SU-DHL-6 (cell line): ENCODE data around the gene SKAP2.

Experiments used
- H2AFZ ChIP-seq: fragments of 200-600 bp; sonication (generic); 2 replicates; pipeline ENCODE4 v1.6.1; 2014; ENCODE audit warnings: low read depth, mild to moderate bottlenecking, moderate library complexity, mixed read lengths, antibody characterized with exemption, low read length; ENCODE audit not compliant: severe bottlenecking
- H3F3A ChIP-seq: fragments of 200-600 bp; shearing (Covaris generic); 2 replicates; pipeline ENCODE4 v1.6.0; 2016; ENCODE audit warnings: antibody characterized with exemption, mild to moderate bottlenecking; ENCODE audit not compliant: insufficient read depth
- H3K27ac ChIP-seq: fragments of 200-600 bp; sonication (generic); 2 replicates; pipeline ENCODE4 v1.5.1; 2016; ENCODE audit warnings: low read depth, mild to moderate bottlenecking, low read length, moderate library complexity, mixed read lengths
- H3K27me3 ChIP-seq: fragments of 200-600 bp; sonication (generic), shearing (Covaris generic); 2 replicates; pipeline ENCODE4 v1.6.0; 2014; ENCODE audit warnings: mild to moderate bottlenecking, low read length
- H3K36me3 ChIP-seq: fragments of 200-600 bp; sonication (generic); 2 replicates; pipeline ENCODE4 v1.6.1; 2014; ENCODE audit warnings: mild to moderate bottlenecking, low read length, mixed read lengths
- H3K4me2 ChIP-seq: fragments of 300-600, 200-600 bp; shearing (Covaris generic), sonication (generic); 2 replicates; pipeline ENCODE4 v1.6.0; 2014; ENCODE audit warnings: low read length, low read depth, mild to moderate bottlenecking; ENCODE audit not compliant: poor library complexity, severe bottlenecking
- H3K4me3 ChIP-seq: fragments of 200-600 bp; sonication (generic); 2 replicates; pipeline ENCODE4 v1.5.1; 2014; ENCODE audit warnings: antibody characterized with exemption, low read length, mild to moderate bottlenecking, mixed read lengths; ENCODE audit not compliant: insufficient read depth, poor library complexity, severe bottlenecking
- H3K79me2 ChIP-seq: fragments of 200-600 bp; sonication (generic); 2 replicates; pipeline ENCODE4 v1.6.1; 2014; ENCODE audit warnings: mild to moderate bottlenecking, low read length, moderate library complexity; ENCODE audit not compliant: insufficient read depth
- H3K9ac ChIP-seq: fragments of 200-600 bp; sonication (generic); 2 replicates; pipeline ENCODE4 v1.7.0; 2014; ENCODE audit warnings: mild to moderate bottlenecking, low read length
- H3K9me2 ChIP-seq: fragments of 200-600 bp; sonication (generic); replicated peaks from 2 replicates; pipeline ENCODE4 v1.6.1; 2014; ENCODE audit warnings: low read length; ENCODE audit not compliant: insufficient read depth
- H3K9me3 ChIP-seq: fragments of 200-600 bp; sonication (generic); 2 replicates; pipeline ENCODE4 v1.6.1; 2014; ENCODE audit warnings: low read length, mixed read lengths; ENCODE audit not compliant: insufficient read depth
- H4K20me1 ChIP-seq: fragments of 200-600 bp; sonication (generic); 2 replicates; pipeline ENCODE4 v1.6.1; 2014; ENCODE audit warnings: low read depth, mild to moderate bottlenecking, antibody characterized with exemption, low read length, moderate library complexity, mixed read lengths
- CTCF ChIP-seq: fragments of 200-600 bp; sonication (generic); IDR thresholded peaks from one replicate; pipeline ENCODE4 v1.5.1; 2017; ENCODE audit warnings: antibody characterized with exemption, mild to moderate bottlenecking, low read length, moderate library complexity; ENCODE audit not compliant: insufficient read depth, poor library complexity, severe bottlenecking
- EZH2phosphoT487 ChIP-seq: fragments of 200-600 bp; sonication (generic), shearing (Covaris generic); conservative IDR thresholded peaks from 2 replicates; pipeline ENCODE4 v1.6.1; 2018; ENCODE audit warnings: mild to moderate bottlenecking, antibody characterized with exemption, low read length, moderate library complexity, mixed read lengths

SKAP2 gene

GRCh38 chr7:26700386-26700785 is 164.0 kb downstream of the SKAP2 start:
- Histone ChIP-seq H3K9me2 (no peaks in the 10 kb centered on the region), H3K4me3 (no peak overlapping the region), H2AFZ (no peak overlapping the region), H3K36me3 (no peaks in the 10 kb centered on the region), H3K9me3 (no peaks in the 10 kb centered on the region), H4K20me1 (no peaks in the 10 kb centered on the region; the same call in 1 of the 2 replicates), H3K79me2 (no peaks in the 10 kb centered on the region), H3K4me2 (no peak overlapping the region), H3K9ac (no peak overlapping the region), H3K27me3 (no peaks in the 10 kb centered on the region), H3K27ac (no peak overlapping the region), H3F3A (no peaks in the 10 kb centered on the region)
- no peak for TF ChIP-seq CTCF

- H4K20me1 ChIP-seq = no peaks in the 10 kb centered on the region; the same call in 1 of the 2 replicates
- no peaks in the 10 kb centered on the region for H3K9me3 ChIP-seq
- no peak overlapping the region for H3K27ac ChIP-seq
- H3K4me2 ChIP-seq = no peak overlapping the region
- H3K27me3 ChIP-seq = no peaks in the 10 kb centered on the region
- H2AFZ ChIP-seq = no peak overlapping the region
- no peak overlapping the region for H3K4me3 ChIP-seq
- TF ChIP-seq CTCF = no peak
- TF ChIP-seq EZH2phosphoT487 = no peak
- no peaks in the 10 kb centered on the region for H3K9me2 ChIP-seq
- no peaks in the 10 kb centered on the region for H3F3A ChIP-seq
- H3K79me2 ChIP-seq = no peaks in the 10 kb centered on the region
- H3K36me3 ChIP-seq = no peaks in the 10 kb centered on the region
- H3K9ac ChIP-seq = no peak overlapping the region
Measured at GRCh38 chr7:26699766-26700165, 164.6 kb downstream of the SKAP2 start.

DNA sequence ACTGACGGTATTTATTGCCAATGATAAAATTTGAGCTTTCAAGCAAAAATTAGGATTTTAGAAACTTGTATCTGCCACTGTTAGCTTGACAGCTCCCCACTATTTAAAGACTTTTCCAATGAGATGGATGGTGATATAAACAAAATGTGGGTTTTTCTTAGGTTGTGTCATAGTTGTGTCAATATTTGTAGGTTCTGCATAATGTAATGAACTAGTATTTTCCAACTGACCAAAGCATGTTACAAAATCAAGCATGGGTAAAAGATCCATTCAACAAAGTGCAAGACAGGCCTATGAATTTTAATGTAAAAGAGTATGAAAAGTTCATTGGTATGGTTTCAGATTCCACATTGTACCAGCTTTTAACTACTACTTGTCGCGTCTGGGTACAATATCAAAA is 165.6 kb downstream of the SKAP2 start:
- H3K9me2 ChIP-seq = no peaks in the 10 kb centered on the region
- H3K4me2 ChIP-seq = no peak overlapping the region
- no peak overlapping the region for H3K4me3 ChIP-seq
- no peak for TF ChIP-seq EZH2phosphoT487
- no peak for TF ChIP-seq CTCF
- H3K9me3 ChIP-seq = no peaks in the 10 kb centered on the region
- no peaks in the 10 kb centered on the region for H3K79me2 ChIP-seq
- H3F3A ChIP-seq = no peaks in the 10 kb centered on the region
- no peaks in the 10 kb centered on the region for H3K36me3 ChIP-seq
- no peaks in the 10 kb centered on the region; the same call in 1 of the 2 replicates for H4K20me1 ChIP-seq
- H3K27ac ChIP-seq = no peak overlapping the region
- H3K27me3 ChIP-seq = no peaks in the 10 kb centered on the region
- H3K9ac ChIP-seq = no peak overlapping the region
- no peak overlapping the region for H2AFZ ChIP-seq
